Measurements from ENCODE around the gene RPS15.

GRCh38 chr19:1461862-1462261 lies 23.7 kb downstream of the RPS15 start:
- no peak for TF ChIP-seq POLR2AphosphoS5 (IDR thresholded peaks at IDR 0.05; ENCODE audit: borderline replicate concordance, low read depth, low read length)
- no peak for TF ChIP-seq EZH2 (IDR thresholded peaks at IDR 0.05)

All from SK-N-MC (cell line).